ENCODE measurements around the gene C6orf47. TPM values are rescaled to one million over a fixed set of nuclear protein-coding genes. Genes with fewer than 3 reads are reported as not detected.

Gene C6orf47
- total and polyA plus RNA-seq, 2 of the 13 experiments (the other 11 are each of a cell fraction or from before 2014, with no cell fraction given): 1.7 to 18.1 TPM

- TF ChIP-seq AGO2 (optimal IDR thresholded peaks at IDR 0.05; ENCODE audit: low read depth, low read length) (peak; percentile 54), JUND (CRISPR knock-in tag; IDR thresholded peaks at IDR 0.05) (no peak), THAP7 (CRISPR knock-in tag; IDR thresholded peaks at IDR 0.05) (peak; percentile 84), AGO1 (IDR thresholded peaks at IDR 0.05; ENCODE audit: low read depth, low read length, poor library complexity, severe bottlenecking) (no peak), FOXA3 (CRISPR knock-in tag; IDR thresholded peaks at IDR 0.05) (peak; percentile 66), FUBP1 (CRISPR knock-in tag; IDR thresholded peaks at IDR 0.05; ENCODE audit: borderline replicate concordance) (0 out of 2 replicates have a peak, but pooled peaks have one; percentile 42), ZKSCAN1 (IDR thresholded peaks at IDR 0.05; ENCODE audit: low read length) (no peak), SNAPC5 (CRISPR knock-in tag; IDR thresholded peaks at IDR 0.05; ENCODE audit: borderline replicate concordance) (0 out of 2 replicates have a peak, but pooled peaks have one; percentile 23), ZNF335 (CRISPR knock-in tag; IDR thresholded peaks at IDR 0.05) (peak; percentile 97), ZNF646 (CRISPR knock-in tag; IDR thresholded peaks at IDR 0.05) (peak; percentile 96), NFATC3 (CRISPR knock-in tag; IDR thresholded peaks at IDR 0.05) (no peak; the same call in 1 of the 2 replicates), ZNF766 (CRISPR knock-in tag; IDR thresholded peaks at IDR 0.05; ENCODE audit: borderline replicate concordance) (peak; percentile 85), SKI (IDR thresholded peaks at IDR 0.05; ENCODE audit: partially characterized antibody) (no peak), GATAD1 (CRISPR knock-in tag; IDR thresholded peaks at IDR 0.05) (peak; percentile 71), HOXA7 (CRISPR knock-in tag; IDR thresholded peaks at IDR 0.05) (no peak), RXRA (CRISPR knock-in tag; IDR thresholded peaks at IDR 0.05) (no peak), TFE3 (CRISPR knock-in tag; IDR thresholded peaks at IDR 0.05) (peak; percentile 18; the same call in 1 of the 2 replicates)
- TF ChIP-seq, protein P1, sequence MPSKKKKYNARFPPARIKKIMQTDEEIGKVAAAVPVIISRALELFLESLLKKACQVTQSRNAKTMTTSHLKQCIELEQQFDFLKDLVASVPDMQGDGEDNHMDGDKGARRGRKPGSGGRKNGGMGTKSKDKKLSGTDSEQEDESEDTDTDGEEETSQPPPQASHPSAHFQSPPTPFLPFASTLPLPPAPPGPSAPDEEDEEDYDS (CRISPR knock-in tag; IDR thresholded peaks at IDR 0.05): peak; percentile 64
These were observed 4.4 kb upstream of the C6orf47 start, which contains the start of gene GPANK1 (continued) for GRCh38 chr6:31664790-31665500.

Measured in HepG2 (cell line).